Medulla oblongata (tissue), 1 donor: ENCODE measurements around the gene CACNG7.
A peak's percentile ranks its signal among the peaks of the same experiment; 100 is the strongest.
"Not testable (repeated sequence)": the region's sequence is repeated elsewhere in the genome, so short reads cannot be mapped to it uniquely, and the experiment has no call there.

ENCODE experiments used
- DNase-seq: peaks from one replicate; pipeline ENCODE4 v3.0.0-alpha.2; 2015; ENCODE audit errors: extremely low spot score

The CACNG7 gene

GRCh38 chr19:53906211-53907192, 2.6 kb upstream of the CACNG7 start:
- peak; percentile 28 for DNase-seq

GRCh38 chr19:53907193-53907581, 1.9 kb upstream of the CACNG7 start:
- DNase-seq: no peak

GRCh38 chr19:53907690-53908089, 1.4 kb upstream of the CACNG7 start:
- DNase-seq: no peak

DNA sequence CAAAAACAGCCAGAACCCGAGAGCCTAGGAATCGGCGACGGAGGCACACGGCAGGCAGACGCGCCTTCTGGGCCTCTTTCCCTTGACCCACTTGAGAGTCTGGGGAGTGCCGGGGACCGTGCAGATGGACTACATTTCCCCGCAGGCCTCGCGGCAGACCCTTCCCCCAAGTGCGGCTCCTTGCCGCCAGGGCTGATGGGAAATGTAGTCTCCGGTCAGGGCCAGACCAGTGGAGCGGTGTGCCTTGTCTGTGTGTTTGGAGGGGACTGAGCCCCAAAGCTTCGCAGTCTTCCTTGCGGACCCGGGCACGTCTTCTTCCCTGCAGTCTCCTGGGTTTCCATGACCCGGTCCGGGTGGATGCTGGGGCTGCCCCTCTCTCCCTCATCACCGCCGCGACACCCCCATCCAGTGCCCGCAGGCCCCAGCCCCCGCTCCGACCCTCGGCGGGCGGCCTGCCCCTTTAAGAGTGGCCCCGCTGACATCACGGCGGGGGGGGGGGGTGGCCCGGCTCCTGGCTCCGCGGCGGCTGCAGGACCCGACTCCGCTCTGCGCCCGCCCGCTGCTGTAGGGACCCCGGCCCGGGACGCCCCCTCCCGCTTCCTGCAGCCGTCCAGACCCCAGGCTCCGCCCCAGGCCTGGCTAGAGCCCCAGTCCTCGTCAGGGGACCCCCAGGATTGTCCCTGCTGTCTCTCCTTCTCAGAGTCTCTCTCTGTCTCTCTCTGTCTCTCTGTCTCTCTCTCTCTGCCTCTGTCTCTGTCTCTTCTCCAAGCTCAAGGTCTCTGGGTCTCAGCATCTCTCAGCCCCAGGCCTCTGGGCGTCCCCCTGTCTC, 758 bp upstream of the CACNG7 start:
- peak; percentile 86 for DNase-seq

- DNase-seq: no peak
Measured at GRCh38 chr19:53909471-53910169, 542 bp downstream of the CACNG7 start.

- peak; percentile 24 for DNase-seq
Measured at GRCh38 chr19:53910170-53910518, 1.1 kb downstream of the CACNG7 start.

- no peak for DNase-seq
Measured at GRCh38 chr19:53912653-53913052, 3.6 kb downstream of the CACNG7 start.

GRCh38 chr19:53915000-53915399, 5.9 kb downstream of the CACNG7 start:
- DNase-seq: no peak

GRCh38 chr19:53916004-53916403, 6.9 kb downstream of the CACNG7 start:
- DNase-seq: no peak

DNA sequence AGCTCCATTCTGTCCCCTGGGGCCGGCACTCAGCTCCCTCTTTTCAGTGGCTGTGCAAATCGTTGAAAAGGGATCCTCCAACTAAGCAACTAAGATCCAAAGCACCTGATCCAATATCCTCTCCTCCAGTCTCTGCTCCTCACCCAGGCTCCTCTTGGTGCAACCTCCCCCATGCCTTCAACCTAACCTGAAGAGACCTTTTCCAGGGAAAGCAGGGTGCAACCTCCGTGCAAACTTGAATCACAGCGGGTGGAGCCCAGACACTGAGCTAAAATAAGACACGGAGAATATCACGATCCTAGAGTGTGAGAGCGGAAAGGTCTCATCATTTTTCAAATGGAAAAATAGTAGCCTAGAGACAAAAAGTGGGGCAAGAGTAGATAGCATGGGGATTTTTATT, 8.3 kb downstream of the CACNG7 start:
- no peak for DNase-seq

- DNase-seq: no peak
Measured at GRCh38 chr19:53927739-53928138, 18.7 kb downstream of the CACNG7 start.

DNA sequence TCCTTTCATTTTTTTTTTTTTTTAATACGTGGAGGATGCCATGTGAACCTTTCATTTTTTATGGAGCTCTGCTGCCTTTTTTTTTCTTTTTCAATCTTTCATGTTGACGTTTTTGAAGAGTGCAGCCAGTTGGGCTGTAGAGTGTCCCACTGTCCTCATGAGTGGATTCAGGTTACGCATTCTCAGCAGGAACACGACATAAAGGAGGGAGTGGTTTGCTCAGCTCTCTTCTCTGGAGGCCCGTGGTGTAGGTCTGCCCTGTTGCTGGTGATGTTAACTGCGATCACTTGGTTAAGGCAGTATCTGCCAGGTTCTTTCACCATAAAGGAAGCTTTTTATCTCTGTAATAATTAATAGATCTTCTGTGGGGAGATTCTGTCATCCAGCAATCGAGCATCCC, 27.0 kb downstream of the CACNG7 start:
- DNase-seq: no peak

- no peak for DNase-seq
Measured at GRCh38 chr19:53942001-53942786, 33.1 kb downstream of the CACNG7 start.

- no peak for DNase-seq
Measured at GRCh38 chr19:53944416-53944815, 35.3 kb downstream of the CACNG7 start.

DNA sequence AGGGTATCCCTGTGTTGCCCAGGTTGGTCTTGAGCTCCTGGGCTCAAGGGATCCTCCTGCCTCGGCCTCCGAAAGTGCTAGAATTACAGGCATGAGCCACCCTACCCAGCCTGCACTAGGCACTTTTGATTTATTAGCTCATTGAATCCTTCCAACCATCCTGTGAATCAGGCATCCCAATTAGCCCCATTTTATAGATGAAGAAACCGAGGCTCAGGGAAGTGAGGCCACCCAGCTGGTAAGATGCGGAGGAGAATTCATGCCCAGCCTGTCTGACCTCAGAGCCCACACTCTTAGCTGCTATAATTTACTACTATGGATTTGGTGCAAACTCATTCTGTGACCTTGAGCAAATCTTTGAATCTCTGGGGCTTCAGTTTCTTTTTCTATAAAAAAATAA, 35.9 kb downstream of the CACNG7 start:
- DNase-seq: no peak

DNA sequence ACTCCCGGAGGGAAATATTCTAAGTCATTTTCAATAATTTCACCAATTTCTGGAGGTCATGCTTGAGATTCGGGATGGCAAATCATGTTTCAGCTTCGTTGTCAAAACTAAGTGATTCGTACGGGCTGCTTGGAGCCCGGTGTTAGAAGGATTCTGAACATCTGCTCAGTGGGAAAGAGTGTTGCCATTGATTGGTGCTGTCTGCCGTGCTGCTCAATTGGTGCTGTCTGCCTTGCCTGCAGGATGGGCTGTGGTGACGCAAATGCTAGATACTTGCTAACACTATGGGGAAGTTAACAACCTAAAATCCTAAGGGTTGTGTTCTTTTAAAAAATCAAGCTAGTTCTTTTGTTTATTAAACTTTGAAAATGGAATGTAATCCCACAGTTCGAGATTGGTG, 36.4 kb downstream of the CACNG7 start:
- no peak for DNase-seq

DNA sequence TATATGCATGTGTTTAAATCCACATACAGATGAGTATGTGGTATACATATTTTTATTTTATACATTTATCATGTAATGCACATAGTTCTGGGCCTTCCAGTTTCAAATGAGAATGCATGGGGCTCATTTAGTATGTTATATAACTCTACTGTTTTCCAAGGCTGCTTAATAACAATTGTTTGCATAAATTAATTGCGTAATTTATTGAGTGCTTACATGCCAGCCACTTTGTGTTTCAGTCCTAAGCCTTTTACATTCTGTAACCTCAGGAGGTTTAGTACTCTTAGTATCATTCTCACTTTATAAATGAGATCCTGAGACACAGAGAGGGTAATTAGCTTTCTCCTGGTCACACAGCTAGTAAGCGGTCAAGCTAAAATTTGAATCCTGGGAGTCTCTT, 36.9 kb downstream of the CACNG7 start:
- DNase-seq: no peak

DNA sequence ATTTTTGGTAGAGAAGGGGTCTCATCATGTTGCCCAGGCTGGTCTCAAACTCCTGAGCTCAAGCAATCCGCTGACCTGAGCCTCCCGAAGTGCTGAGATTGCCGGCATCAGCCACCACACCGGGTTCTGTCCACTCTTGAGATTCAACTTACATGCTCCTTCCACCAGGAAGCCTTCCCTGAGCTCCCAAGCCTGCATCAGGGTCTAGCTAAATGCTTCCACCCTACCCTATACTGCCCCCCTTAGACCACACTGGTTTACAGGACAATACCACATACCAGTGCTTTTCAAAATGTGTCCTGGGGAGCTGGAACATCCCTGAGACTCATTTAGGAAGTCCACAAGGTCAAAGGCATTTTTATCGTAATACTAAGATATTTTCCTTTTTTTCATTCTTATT, 38.5 kb downstream of the CACNG7 start:
- no peak for DNase-seq

DNA sequence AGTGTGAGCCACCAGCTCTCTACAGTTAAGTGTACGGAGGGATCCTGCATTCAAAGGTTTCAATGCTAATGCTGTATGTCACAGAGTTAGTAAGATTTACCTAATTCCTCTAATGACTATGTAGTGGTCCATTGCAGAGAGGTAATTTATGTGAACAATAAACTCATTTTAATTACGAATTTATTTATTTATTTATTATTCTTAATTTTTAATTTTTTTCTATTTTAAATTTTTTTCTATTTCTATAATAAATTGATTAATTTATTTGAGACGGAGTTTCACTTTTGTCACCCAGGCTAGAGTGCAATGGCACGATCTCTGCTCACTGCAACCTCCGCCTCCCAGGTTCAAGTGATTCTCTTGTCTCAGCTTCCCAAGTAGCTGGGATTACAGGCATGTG, 39.5 kb downstream of the CACNG7 start:
- not testable (repeated sequence) for DNase-seq

DNA sequence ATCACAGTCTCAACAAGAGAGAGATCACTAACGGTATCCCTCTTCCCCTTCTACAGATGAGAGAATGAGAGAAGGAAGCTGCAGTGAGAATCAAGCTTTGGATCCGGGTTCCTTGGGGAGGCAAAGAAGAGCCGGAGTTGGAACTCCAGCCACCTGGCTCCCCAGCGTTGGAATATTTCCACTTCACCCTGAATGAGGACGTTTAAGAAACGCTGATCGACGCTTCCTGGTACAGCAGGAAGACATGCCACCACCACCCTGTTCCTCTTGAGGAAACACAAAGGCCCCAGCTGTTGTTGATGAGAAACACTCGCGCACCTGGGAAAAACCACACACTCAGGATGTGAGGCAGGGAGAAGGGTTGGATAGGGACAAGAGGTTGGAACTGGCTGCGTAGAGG, 42.4 kb downstream of the CACNG7 start:
- no peak for DNase-seq

DNA sequence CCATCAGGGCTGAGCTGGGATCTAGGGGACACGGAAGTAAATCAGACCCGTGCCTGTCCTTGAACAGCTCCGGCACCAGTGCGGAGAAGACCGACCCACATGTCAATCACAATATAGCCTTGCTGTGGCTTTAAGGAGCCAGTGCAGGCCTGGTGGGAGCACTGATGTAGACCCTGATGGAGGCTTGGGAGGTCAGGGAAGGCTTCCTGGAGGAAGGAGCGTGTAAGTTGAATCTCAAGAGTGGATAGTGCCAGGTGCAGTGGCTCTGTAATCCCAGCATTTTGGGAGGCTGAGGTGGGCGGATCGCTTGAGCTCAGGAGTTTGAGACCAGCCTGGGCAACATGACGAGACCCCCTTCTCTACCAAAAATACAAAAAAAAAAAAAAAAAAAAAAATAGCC, 42.9 kb downstream of the CACNG7 start:
- no peak for DNase-seq
